ENCODE data around the gene CTDSPL. TPM values are rescaled to one million over a fixed set of nuclear protein-coding genes. Genes with fewer than 3 reads are reported as not detected.

The CTDSPL gene
- total and polyA plus RNA-seq, 2 of the 8 experiments (the other 6 are each of a cell fraction or from before 2014, with no cell fraction given), result 20.3 to 42.2 TPM

DNA sequence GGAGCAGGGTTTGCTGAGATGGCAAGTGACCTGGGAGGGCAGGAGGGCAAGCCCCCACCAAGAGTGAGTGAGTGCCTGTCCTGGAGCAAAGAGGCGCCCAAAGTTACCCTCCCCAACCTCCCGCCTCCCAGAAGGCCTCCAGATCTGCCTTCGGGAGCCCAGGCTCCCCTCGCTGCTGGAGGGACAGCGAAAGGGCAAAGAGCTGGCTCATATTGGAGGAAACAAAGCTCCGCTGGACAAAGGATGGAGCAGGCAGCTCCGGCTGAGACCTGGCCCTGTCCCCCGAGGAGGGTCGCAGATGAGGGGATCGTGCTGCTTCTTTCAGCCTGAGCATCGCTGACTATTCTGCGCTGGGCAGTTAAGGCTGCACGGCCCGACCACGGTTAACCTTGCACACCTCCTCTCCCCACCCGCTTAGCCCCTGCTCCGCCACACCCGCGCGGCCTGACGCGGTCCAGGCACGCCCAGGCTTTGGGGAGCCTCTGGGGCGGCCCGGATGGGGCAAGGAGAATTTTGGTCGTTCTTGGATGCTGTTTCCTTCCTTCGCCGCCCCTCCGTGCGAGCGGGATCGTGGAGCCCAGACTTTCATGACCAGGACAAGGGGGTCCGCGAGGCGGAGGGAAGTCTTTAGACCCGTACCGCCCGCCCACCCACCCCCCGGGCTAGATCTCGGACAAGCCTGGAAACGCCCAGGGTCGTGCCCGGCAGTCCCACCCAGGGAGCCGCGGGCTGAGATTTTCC, 167.1 kb downstream of the CTDSPL start (continued):
- TF ChIP-seq SUZ12 (IDR thresholded peaks at IDR 0.05; ENCODE audit: low read length), result 0 out of 2 replicates have a peak, but pooled peaks have one; percentile 50
- TF ChIP-seq ZNF274 (IDR thresholded peaks at IDR 0.05; ENCODE audit: borderline replicate concordance, extremely low read depth, low read length), result no peak
- TF ChIP-seq, protein P1, sequence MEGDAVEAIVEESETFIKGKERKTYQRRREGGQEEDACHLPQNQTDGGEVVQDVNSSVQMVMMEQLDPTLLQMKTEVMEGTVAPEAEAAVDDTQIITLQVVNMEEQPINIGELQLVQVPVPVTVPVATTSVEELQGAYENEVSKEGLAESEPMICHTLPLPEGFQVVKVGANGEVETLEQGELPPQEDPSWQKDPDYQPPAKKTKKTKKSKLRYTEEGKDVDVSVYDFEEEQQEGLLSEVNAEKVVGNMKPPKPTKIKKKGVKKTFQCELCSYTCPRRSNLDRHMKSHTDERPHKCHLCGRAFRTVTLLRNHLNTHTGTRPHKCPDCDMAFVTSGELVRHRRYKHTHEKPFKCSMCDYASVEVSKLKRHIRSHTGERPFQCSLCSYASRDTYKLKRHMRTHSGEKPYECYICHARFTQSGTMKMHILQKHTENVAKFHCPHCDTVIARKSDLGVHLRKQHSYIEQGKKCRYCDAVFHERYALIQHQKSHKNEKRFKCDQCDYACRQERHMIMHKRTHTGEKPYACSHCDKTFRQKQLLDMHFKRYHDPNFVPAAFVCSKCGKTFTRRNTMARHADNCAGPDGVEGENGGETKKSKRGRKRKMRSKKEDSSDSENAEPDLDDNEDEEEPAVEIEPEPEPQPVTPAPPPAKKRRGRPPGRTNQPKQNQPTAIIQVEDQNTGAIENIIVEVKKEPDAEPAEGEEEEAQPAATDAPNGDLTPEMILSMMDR (IDR thresholded peaks at IDR 0.05; ENCODE audit: control extremely low read depth in 1 of 3, insufficient read depth in 1 of 3, low read depth in 1 of 3, low read length in 3 of 3), result no peak
- peak; percentile 24 for TF ChIP-seq KDM4A (IDR thresholded peaks at IDR 0.05; ENCODE audit: low read depth, low read length, severe bottlenecking)
